GM21717 (cell line): Measurements from ENCODE around the gene AGTR1.
"Not testable (repeated sequence)": the region's sequence is repeated elsewhere in the genome, so short reads cannot be mapped to it uniquely, and the experiment has no call there.

Source experiments
- ATAC-seq: cut with Tn5 transposase; IDR thresholded peaks from one replicate; pipeline ENCODE4 v1.9.1; 2021; ENCODE audit warnings: mild to moderate bottlenecking, moderate library complexity; ENCODE audit not compliant: unreplicated experiment

The AGTR1 gene

GRCh38 chr3:148717885-148718561 lies 20.3 kb downstream of the AGTR1 start:
- no peak for ATAC-seq

GRCh38 chr3:148718982-148719862 lies 21.5 kb downstream of the AGTR1 start:
- no peak for ATAC-seq

GRCh38 chr3:148720873-148721272 lies 23.2 kb downstream of the AGTR1 start:
- ATAC-seq: no peak

GRCh38 chr3:148723631-148724030 lies 25.9 kb downstream of the AGTR1 start:
- no peak for ATAC-seq

- ATAC-seq: peak; percentile 56
These were observed 29.5 kb downstream of the AGTR1 start for GRCh38 chr3:148727231-148727630.

GRCh38 chr3:148728753-148729152 lies 31.1 kb downstream of the AGTR1 start:
- ATAC-seq: no peak

GRCh38 chr3:148729476-148730055 lies 31.9 kb downstream of the AGTR1 start:
- ATAC-seq: no peak

GRCh38 chr3:148730676-148731075 lies 33.0 kb downstream of the AGTR1 start:
- no peak for ATAC-seq

GRCh38 chr3:148735597-148735996 lies 37.9 kb downstream of the AGTR1 start:
- ATAC-seq: no peak

- no peak for ATAC-seq
These were observed 38.4 kb downstream of the AGTR1 start for GRCh38 chr3:148736086-148736485.

GRCh38 chr3:148737104-148737530 lies 39.4 kb downstream of the AGTR1 start:
- ATAC-seq: no peak

- no peak for ATAC-seq
These were observed 42.0 kb downstream of the AGTR1 start for GRCh38 chr3:148739720-148740119.

- no peak for ATAC-seq
These were observed 42.6 kb downstream of the AGTR1 start for GRCh38 chr3:148740291-148740690.

GRCh38 chr3:148741219-148741618 lies 43.5 kb downstream of the AGTR1 start:
- no peak for ATAC-seq

- ATAC-seq: no peak
These were observed 44.4 kb downstream of the AGTR1 start for GRCh38 chr3:148742118-148742517.

- ATAC-seq: no peak
These were observed 48.4 kb downstream of the AGTR1 start for GRCh38 chr3:148746053-148746452.

GRCh38 chr3:148748283-148748682 lies 50.6 kb downstream of the AGTR1 start:
- no peak for ATAC-seq

- ATAC-seq: no peak
These were observed 52.6 kb downstream of the AGTR1 start for GRCh38 chr3:148750296-148750695.

GRCh38 chr3:148751461-148751860 lies 53.8 kb downstream of the AGTR1 start:
- ATAC-seq: no peak

GRCh38 chr3:148753385-148753784 lies 55.7 kb downstream of the AGTR1 start:
- not testable (repeated sequence) for ATAC-seq

GRCh38 chr3:148755570-148755969 lies 57.9 kb downstream of the AGTR1 start:
- no peak for ATAC-seq

GRCh38 chr3:148756311-148756710 lies 58.6 kb downstream of the AGTR1 start:
- ATAC-seq: no peak
